HL-60 (cell line): ENCODE measurements around the gene SRGAP3.

Experiments
- POLR2AphosphoS5 ChIP-seq: IDR thresholded peaks from 2 replicates; pipeline ENCODE4 v1.6.1; 2012; ENCODE audit warnings: low read depth
- TF ChIP-seq, protein P1 (sequence below): IDR thresholded peaks from one replicate; pipeline ENCODE4 v1.5.1; 2011; ENCODE audit warnings: low read length, control low read depth, inconsistent platforms; ENCODE audit not compliant: insufficient read depth
- TF ChIP-seq, protein P2 (sequence below): IDR thresholded peaks from 2 replicates; pipeline ENCODE4 v1.6.1; 2012; ENCODE audit warnings: low read depth; ENCODE audit not compliant: insufficient replicate concordance

DNA sequence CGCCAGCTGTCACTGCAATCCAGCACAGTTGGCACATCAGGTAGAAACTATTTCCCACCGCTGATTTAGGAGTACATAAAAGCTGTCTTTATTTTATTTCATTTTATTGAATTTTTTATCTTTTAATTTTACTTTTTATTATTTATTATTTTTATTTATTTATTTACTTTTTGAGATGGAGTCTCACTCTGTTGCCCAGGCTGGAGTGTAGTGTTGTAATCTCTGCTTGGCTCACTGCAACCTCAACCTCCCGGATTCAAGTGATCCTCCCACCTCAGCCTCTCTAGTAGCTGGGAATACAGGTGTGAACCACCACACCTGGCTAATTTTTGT lies 31.0 kb downstream of the SRGAP3 start:
- TF ChIP-seq, protein P1, sequence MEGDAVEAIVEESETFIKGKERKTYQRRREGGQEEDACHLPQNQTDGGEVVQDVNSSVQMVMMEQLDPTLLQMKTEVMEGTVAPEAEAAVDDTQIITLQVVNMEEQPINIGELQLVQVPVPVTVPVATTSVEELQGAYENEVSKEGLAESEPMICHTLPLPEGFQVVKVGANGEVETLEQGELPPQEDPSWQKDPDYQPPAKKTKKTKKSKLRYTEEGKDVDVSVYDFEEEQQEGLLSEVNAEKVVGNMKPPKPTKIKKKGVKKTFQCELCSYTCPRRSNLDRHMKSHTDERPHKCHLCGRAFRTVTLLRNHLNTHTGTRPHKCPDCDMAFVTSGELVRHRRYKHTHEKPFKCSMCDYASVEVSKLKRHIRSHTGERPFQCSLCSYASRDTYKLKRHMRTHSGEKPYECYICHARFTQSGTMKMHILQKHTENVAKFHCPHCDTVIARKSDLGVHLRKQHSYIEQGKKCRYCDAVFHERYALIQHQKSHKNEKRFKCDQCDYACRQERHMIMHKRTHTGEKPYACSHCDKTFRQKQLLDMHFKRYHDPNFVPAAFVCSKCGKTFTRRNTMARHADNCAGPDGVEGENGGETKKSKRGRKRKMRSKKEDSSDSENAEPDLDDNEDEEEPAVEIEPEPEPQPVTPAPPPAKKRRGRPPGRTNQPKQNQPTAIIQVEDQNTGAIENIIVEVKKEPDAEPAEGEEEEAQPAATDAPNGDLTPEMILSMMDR, result no peak
- TF ChIP-seq, protein P2, sequence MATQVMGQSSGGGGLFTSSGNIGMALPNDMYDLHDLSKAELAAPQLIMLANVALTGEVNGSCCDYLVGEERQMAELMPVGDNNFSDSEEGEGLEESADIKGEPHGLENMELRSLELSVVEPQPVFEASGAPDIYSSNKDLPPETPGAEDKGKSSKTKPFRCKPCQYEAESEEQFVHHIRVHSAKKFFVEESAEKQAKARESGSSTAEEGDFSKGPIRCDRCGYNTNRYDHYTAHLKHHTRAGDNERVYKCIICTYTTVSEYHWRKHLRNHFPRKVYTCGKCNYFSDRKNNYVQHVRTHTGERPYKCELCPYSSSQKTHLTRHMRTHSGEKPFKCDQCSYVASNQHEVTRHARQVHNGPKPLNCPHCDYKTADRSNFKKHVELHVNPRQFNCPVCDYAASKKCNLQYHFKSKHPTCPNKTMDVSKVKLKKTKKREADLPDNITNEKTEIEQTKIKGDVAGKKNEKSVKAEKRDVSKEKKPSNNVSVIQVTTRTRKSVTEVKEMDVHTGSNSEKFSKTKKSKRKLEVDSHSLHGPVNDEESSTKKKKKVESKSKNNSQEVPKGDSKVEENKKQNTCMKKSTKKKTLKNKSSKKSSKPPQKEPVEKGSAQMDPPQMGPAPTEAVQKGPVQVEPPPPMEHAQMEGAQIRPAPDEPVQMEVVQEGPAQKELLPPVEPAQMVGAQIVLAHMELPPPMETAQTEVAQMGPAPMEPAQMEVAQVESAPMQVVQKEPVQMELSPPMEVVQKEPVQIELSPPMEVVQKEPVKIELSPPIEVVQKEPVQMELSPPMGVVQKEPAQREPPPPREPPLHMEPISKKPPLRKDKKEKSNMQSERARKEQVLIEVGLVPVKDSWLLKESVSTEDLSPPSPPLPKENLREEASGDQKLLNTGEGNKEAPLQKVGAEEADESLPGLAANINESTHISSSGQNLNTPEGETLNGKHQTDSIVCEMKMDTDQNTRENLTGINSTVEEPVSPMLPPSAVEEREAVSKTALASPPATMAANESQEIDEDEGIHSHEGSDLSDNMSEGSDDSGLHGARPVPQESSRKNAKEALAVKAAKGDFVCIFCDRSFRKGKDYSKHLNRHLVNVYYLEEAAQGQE, result no peak
- TF ChIP-seq POLR2AphosphoS5, result no peak
